ENCODE data around the gene LLCFC1.

The LLCFC1 gene

DNA sequence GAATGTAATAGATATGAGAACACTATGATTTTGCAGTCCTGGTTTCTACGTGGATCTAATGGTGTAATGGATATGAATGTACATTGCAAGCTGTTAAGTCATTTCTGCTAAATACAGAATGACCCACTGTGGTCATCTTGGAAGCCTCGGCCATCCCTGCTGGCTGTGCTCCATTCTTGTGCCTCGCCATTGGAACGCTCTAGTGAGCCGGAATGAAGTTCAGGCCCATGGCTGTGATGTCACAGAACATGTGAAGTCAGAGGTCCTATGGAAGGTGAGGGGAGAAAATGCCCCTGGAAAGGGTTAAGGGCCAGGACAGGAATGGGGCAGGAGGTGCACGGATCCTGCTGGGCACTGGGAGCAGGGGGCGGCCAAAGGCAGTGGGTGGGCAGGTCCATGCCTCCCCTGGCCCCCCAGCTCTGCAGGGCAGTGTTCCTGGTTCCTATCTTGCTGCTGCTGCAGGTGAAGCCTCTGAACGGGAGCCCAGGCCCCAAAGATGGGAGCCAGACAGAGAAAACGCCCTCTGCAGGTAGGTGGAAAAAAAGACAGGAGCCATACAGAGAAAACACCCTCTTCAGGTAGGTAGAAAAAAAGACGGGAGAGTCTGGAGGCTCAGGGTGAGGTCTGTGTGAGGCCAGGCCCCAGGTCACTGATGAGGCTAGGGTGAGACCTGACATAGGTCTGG, at the start of gene LLCFC1:
Gene LLCFC1 (plus strand): TSS at position 259 of the 685 bp plus-strand sequence. CDS start 138 bp downstream, at position 397.
- TF ChIP-seq, protein P1, sequence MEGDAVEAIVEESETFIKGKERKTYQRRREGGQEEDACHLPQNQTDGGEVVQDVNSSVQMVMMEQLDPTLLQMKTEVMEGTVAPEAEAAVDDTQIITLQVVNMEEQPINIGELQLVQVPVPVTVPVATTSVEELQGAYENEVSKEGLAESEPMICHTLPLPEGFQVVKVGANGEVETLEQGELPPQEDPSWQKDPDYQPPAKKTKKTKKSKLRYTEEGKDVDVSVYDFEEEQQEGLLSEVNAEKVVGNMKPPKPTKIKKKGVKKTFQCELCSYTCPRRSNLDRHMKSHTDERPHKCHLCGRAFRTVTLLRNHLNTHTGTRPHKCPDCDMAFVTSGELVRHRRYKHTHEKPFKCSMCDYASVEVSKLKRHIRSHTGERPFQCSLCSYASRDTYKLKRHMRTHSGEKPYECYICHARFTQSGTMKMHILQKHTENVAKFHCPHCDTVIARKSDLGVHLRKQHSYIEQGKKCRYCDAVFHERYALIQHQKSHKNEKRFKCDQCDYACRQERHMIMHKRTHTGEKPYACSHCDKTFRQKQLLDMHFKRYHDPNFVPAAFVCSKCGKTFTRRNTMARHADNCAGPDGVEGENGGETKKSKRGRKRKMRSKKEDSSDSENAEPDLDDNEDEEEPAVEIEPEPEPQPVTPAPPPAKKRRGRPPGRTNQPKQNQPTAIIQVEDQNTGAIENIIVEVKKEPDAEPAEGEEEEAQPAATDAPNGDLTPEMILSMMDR (IDR thresholded peaks at IDR 0.05; ENCODE audit: extremely low read depth, missing control alignments), result no peak
- DNase-seq (ENCODE audit: low spot score), result peak; percentile 25

DNA sequence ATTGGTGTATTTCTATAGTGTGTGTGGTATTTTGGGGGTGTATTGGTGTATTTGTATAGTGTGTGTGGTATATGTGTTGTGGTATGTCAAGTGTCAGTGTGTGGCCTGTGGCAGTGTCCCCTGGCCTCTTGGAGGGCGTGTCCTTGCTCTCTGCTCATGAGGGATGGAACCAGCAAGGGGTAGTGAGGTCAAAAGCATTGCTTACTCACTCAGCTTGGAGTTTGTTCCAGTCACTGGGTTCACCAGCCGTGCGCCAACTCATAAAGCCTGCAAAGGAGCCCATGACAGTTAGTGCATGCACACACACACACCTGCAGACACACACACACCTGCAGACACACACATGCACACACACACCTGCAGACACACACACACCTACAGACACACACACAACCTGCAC, 49.5 kb upstream of the LLCFC1 start:
- no peak for DNase-seq (ENCODE audit: low spot score)
- TF ChIP-seq, protein P1 (IDR thresholded peaks at IDR 0.05; ENCODE audit: extremely low read depth, missing control alignments), result no peak

DNA sequence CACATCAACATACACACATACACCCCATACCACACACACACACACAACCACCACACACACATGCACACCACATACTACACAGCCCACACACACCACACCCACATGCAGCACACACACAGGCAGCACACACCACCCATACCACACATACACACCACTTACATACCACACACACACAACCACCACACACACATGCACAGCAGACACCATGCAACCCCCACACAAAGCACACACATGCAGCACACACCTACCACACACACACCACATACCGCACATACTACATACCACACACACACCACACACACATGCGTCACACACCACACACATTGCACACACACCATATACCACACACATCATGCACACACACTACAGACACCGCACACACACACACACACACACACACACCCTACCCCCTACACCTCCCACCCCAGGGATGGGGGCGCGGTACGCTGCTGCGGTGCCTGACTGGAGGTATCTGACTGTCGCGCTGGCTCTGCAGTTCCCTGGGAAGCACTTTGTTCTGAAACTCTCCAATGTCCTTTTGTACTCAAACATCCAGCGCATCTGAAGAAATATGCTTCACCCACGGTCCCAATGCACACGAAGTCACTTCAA, 48.3 kb upstream of the LLCFC1 start:
- TF ChIP-seq, protein P1 (IDR thresholded peaks at IDR 0.05; ENCODE audit: extremely low read depth, missing control alignments), result no peak
- DNase-seq (ENCODE audit: low spot score), result no peak

DNA sequence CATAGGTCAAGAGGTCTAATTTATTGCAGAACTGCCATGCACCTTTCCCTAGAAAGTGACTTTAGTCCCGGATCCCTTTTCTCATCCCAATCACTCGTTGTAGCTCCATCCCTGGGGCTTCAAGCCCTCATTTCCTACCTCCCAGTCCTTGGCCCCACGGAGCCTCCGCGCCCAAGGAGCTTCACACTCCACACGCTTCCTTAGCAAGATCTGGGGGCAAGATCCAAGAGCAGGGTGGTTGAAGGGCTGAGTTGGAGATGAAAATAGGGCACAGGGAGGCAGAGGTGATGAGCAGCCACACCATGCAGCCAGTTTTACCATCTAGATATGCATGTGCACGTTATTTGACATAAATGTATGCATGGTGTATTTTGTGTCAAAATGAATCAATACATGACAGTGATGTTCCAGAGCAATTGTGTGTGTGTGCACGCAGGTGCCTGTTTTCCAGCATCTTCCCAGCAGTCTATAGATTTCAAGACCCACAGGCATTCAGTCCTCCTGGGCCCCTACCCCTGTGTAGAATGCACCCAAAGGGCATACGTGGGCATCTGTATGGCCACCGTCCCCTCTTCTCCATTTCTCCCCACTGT, 47.7 kb upstream of the LLCFC1 start:
- TF ChIP-seq, protein P1 (IDR thresholded peaks at IDR 0.05; ENCODE audit: extremely low read depth, missing control alignments), result no peak

DNA sequence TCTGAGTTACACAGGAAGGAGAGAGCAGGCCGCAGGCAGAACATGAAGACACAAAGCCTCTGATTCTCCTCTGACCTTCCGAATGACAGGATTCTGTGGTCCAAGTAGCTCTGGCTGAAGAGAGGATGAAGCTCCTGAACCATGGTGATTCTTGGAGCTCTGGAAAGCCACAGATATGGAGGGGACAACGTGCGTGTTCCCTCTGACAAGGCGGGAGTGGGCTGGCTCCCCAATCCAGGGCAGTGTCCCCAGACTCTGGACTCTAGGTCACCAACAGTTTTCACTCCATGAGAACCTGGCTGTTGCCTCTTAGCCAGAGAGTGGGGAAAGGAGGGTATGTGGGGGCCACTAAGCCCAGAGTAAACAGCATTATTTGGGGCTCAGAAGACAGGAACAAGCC, 46.3 kb upstream of the LLCFC1 start:
- DNase-seq (ENCODE audit: low spot score), result no peak
- TF ChIP-seq, protein P1 (IDR thresholded peaks at IDR 0.05; ENCODE audit: extremely low read depth, missing control alignments), result no peak

More for the DNA sequence above, 47.7 kb upstream of the LLCFC1 start:
- DNase-seq (ENCODE audit: low spot score), result no peak

DNA sequence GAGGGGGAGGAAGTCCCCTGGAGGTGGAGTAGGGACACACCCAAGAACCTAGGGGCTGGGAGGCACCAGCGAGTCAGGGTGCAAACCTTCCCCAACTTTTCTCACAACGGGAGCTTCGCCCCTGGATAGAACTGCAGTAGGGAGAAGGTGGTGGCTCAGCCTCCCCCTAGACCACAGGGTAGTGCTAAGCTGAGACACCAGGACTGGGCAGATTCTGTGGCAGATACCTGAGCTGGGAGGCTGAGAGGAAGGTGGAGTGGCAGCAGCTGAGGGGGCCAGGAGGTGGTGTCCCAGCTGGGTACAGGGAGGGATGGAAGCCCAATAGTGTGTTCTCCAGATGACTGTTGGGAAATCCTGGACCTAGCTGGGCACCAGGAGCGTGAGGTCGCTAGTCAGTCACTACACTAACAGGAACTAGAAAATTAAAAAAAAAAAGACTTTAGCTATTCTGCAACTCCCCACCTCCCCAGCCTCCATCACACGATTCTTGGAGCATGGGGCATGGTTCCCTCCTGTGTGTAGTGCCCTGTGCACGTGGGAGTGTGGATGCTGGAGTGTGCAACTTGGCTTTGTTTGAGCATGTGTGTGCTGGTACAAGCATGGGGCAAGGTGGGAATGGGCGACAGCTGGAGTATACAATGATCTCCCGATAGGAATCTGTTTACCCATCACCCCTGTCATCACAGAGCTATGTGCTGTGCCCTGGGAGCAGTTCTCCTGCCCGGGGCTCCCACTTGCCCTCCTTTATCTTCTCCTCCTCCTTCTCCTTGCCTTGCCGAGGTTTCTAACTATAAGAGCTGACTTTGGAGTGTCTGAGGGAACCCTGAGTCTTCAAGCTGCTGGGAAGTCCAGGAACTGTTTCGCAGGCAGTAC, 44.9 kb upstream of the LLCFC1 start:
- no peak for DNase-seq (ENCODE audit: low spot score)
- TF ChIP-seq, protein P1 (IDR thresholded peaks at IDR 0.05; ENCODE audit: extremely low read depth, missing control alignments), result no peak
